Skeletal muscle tissue (tissue), 4 donors: ENCODE data around the gene KDM4C. TPM values are rescaled to one million over a fixed set of nuclear protein-coding genes. Genes with fewer than 3 reads are reported as not detected.
A peak's percentile ranks its signal among the peaks of the same experiment; 100 is the strongest.
"Not testable (repeated sequence)": the region's sequence is repeated elsewhere in the genome, so short reads cannot be mapped to it uniquely, and the experiment has no call there.

Experiments
- H3K27ac ChIP-seq: one replicate; pipeline ENCODE4 v1.7.0; 2013; ENCODE audit warnings: mild to moderate bottlenecking, low read depth, low read length, inconsistent platforms
- H3K27me3 ChIP-seq, 3 donors: one replicate each; pipeline ENCODE4 v1.7.0; 2013; ENCODE audit warnings: low read length in 3 of 3; ENCODE audit not compliant: control insufficient read depth in 3 of 3, insufficient read depth in 3 of 3
- H3K36me3 ChIP-seq, 3 donors: one replicate each; pipeline ENCODE4 v1.7.0; 2013; ENCODE audit warnings: low read length in 3 of 3; ENCODE audit not compliant: control insufficient read depth in 3 of 3, insufficient read depth in 3 of 3
- H3K4me1 ChIP-seq, 3 donors: one replicate each; pipeline ENCODE4 v1.7.0; 2013; ENCODE audit warnings: low read length in 3 of 3, mild to moderate bottlenecking in 3 of 3; ENCODE audit not compliant: control insufficient read depth in 3 of 3, insufficient read depth in 3 of 3
- H3K4me3 ChIP-seq, 3 donors: one replicate each; pipeline ENCODE4 v1.7.0; 2013; ENCODE audit warnings: low read length in 3 of 3
- H3K9ac ChIP-seq, 3 donors: one replicate each; pipeline ENCODE4 v1.7.0; 2013; ENCODE audit warnings: low read length in 3 of 3, mild to moderate bottlenecking in 3 of 3, moderate library complexity in 2 of 3, low read depth in 1 of 3
- H3K9me3 ChIP-seq, 3 donors: one replicate each; pipeline ENCODE4 v1.7.0; 2013; ENCODE audit warnings: low read length in 3 of 3; ENCODE audit not compliant: control insufficient read depth in 3 of 3
- total RNA-seq: library from RNA; depleted of rRNA; stranded (reverse); fragments of >200 nt; gene quantifications from one replicate; pipeline ENCODE4 v1.2.3, GENCODE V29; 2014
- donor health status: Osteomylitis.

The KDM4C gene
- 50.1 TPM for total RNA-seq

- Histone ChIP-seq H3K27ac (peak within 1 kb of the TSS; percentile 96), H3K27me3 (no peaks in the 10 kb centered on the region), H3K9ac (peak within 1 kb of the TSS; percentile 96 to 97 (median 97)), H3K4me1 (peaks cover 0 to 12% (median 8%) of the 10 kb centered on the region in 3 donors), H3K36me3 (no peaks in the 10 kb centered on the region), H3K9me3 (no peaks in the 10 kb centered on the region), H3K4me3 (peak within 1 kb of the TSS; percentile 77 to 85 (median 84))
Observed at GRCh38 chr9:6757456-6758247, at the start of gene KDM4C. KDM4C (plus strand) TSS chr9:6757973; CDS start chr9:6792989, 35,016 bp downstream.

GRCh38 chr9:6708732-6709131 lies 49.0 kb upstream of the KDM4C start:
- H3K27ac ChIP-seq: no peak overlapping the region
- H3K4me3 ChIP-seq: no peak overlapping the region
- H3K9me3 ChIP-seq: no peaks in the 10 kb centered on the region
- no peak overlapping the region for H3K9ac ChIP-seq
- no peaks in the 10 kb centered on the region for H3K27me3 ChIP-seq
- peaks cover 0 to 11% (median 6%) of the 10 kb centered on the region in 3 donors for H3K4me1 ChIP-seq
- no peaks in the 10 kb centered on the region for H3K36me3 ChIP-seq

- no peaks in the 10 kb centered on the region for H3K36me3 ChIP-seq
- H3K4me1 ChIP-seq: peaks cover 0 to 7% (median 6%) of the 10 kb centered on the region in 3 donors
- H3K9me3 ChIP-seq: peaks cover 0 to 2% (median 0%) of the 10 kb centered on the region in 3 donors
- H3K4me3 ChIP-seq: no peak overlapping the region
- H3K27me3 ChIP-seq: peaks cover 5 to 9% (median 6%) of the 10 kb centered on the region in 3 donors
- no peak overlapping the region for H3K27ac ChIP-seq
- H3K9ac ChIP-seq: no peak overlapping the region
Observed at GRCh38 chr9:6711403-6711802, 46.4 kb upstream of the KDM4C start.

GRCh38 chr9:6712041-6712440 lies 45.7 kb upstream of the KDM4C start:
- H3K4me3 ChIP-seq: no peak overlapping the region
- H3K27ac ChIP-seq: no peak overlapping the region
- H3K36me3 ChIP-seq: no peaks in the 10 kb centered on the region
- peaks cover 0 to 2% (median 0%) of the 10 kb centered on the region in 3 donors for H3K9me3 ChIP-seq
- peaks cover 6 to 10% (median 9%) of the 10 kb centered on the region in 3 donors for H3K27me3 ChIP-seq
- H3K9ac ChIP-seq: no peak overlapping the region
- H3K4me1 ChIP-seq: peaks cover 0 to 7% (median 7%) of the 10 kb centered on the region in 3 donors

DNA sequence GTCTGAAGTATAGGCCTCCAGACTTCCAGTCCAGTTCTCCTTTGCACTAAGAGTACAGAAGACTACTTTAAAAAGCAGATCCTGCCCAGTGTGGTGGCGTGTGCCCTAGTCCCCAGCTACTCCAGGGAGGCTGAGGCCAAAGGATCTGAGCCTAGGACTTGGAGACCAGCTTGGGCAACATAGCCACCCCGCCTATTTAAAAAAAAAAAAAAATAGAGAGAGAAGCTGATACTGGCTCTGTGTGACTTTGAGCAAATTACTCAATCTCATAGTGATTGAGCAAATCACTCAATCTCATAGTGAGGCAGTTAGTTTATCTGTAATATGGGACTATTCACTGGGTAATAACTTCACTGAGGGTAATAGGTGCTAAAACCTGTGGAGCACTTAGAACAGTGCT lies 43.6 kb upstream of the KDM4C start:
- H3K4me3 ChIP-seq: no peak overlapping the region
- no peaks in the 10 kb centered on the region for H3K36me3 ChIP-seq
- H3K4me1 ChIP-seq: peaks cover 0 to 7% (median 7%) of the 10 kb centered on the region in 3 donors
- H3K9me3 ChIP-seq: peaks cover 0 to 2% (median 0%) of the 10 kb centered on the region in 3 donors
- no peak overlapping the region for H3K27ac ChIP-seq
- no peak overlapping the region for H3K9ac ChIP-seq
- H3K27me3 ChIP-seq: peaks cover 6 to 10% (median 9%) of the 10 kb centered on the region in 3 donors

GRCh38 chr9:6715153-6715754 lies 42.5 kb upstream of the KDM4C start:
- H3K27me3 ChIP-seq, H3K9me3 ChIP-seq, H3K9ac ChIP-seq, H3K36me3 ChIP-seq, H3K4me1 ChIP-seq, H3K4me3 ChIP-seq, H3K27ac ChIP-seq: not testable (repeated sequence)

DNA sequence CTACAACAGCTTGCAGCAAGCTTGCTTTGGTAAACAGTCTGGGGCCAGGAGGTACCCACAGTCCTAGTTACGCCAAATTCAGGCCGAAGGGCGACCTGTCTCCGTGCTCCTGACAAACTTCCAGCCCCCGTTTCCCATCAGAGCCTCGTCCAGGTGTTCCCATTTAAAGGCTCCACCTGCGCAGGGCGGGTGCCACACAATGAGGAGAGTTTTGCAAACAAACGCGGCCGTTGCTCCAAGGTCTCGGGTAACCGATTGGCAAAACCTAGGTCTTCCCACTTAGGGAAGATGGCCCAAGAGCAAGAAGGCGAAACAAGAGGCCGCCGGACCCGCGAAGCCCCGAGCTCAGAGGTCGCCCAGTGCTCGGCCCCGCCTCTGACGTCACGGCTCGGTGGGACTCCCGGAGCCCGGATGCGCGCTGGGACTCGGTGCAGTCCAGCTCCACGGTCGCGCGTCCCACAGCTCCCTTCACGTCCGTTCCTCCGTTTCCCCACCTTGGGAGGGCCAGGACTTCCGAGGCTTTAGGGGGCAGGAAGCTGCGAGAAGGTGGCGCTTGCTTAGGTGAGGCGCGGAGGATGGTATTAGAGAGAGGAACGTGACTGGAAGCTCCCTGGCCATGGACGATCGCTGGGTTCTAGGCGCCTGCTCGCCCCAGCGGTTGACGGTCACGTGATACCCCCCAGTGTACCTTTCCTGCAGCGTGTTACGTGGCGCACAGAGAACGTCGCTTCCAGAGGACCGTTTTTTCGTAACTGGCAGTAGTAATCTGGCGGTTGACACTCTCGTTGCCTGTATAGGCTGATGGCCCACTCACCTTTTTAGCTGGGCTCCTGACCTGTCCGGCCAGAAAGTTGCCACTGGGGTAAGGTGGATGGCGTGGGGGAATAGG lies 41.8 kb upstream of the KDM4C start:
- H3K4me3 ChIP-seq: peak overlapping the region; percentile 67 to 71 (median 69)
- peaks cover 6 to 10% (median 9%) of the 10 kb centered on the region in 3 donors for H3K27me3 ChIP-seq
- no peak overlapping the region for H3K27ac ChIP-seq
- peaks cover 0 to 7% (median 7%) of the 10 kb centered on the region in 3 donors for H3K4me1 ChIP-seq
- peak overlapping the region in 2 of 3 donors; percentile 40 to 43 for H3K9ac ChIP-seq
- no peaks in the 10 kb centered on the region for H3K36me3 ChIP-seq
- H3K9me3 ChIP-seq: peaks cover 0 to 2% (median 0%) of the 10 kb centered on the region in 3 donors

DNA sequence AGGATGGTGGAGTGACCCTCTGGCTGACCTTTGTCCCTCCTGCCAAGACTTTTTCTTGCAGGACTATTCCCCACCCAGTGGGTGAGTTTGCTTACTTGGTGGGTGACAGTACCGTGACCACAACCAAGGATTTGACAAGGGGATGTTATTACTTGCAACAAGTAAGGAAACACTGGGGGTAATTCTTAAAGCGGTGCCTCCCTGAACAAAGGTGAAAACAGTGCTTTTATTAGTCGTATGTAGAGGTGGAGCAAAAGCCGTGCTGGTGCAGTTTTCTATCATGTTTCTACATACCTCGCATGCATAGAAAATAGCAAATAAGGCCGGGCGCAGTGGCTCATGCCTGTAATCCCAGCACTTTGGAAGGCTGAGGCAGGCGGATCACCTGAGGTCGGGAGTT lies 41.0 kb upstream of the KDM4C start:
- Histone ChIP-seq H3K4me1 (peaks cover 0 to 7% (median 7%) of the 10 kb centered on the region in 3 donors), H3K27me3 (peaks cover 6 to 10% (median 9%) of the 10 kb centered on the region in 3 donors), H3K4me3 (peak overlapping the region in 1 of 3 donors; percentile 71), H3K9me3 (peaks cover 0 to 2% (median 0%) of the 10 kb centered on the region in 3 donors), H3K27ac (no peak overlapping the region), H3K9ac (no peak overlapping the region), H3K36me3 (no peaks in the 10 kb centered on the region)

- no peaks in the 10 kb centered on the region for H3K9me3 ChIP-seq
- H3K4me1 ChIP-seq: no peaks in the 10 kb centered on the region
- no peak overlapping the region for H3K4me3 ChIP-seq
- peaks cover 0 to 3% (median 0%) of the 10 kb centered on the region in 3 donors for H3K27me3 ChIP-seq
- H3K36me3 ChIP-seq: no peaks in the 10 kb centered on the region
- H3K27ac ChIP-seq: no peak overlapping the region
- H3K9ac ChIP-seq: no peak overlapping the region
Observed at GRCh38 chr9:6723881-6724420, 33.8 kb upstream of the KDM4C start.
